ENCODE results near the gene CEP20.
"Not testable (repeated sequence)": the region's sequence is repeated elsewhere in the genome, so short reads cannot be mapped to it uniquely, and the experiment has no call there.

The CEP20 gene

GRCh38 chr16:15843635-15844279, 44.6 kb downstream of the CEP20 start:
- Mint-ChIP-seq H3K36me3 (no peaks in the 10 kb centered on the region), H3K27ac (no peak overlapping the region)
- no peak for ATAC-seq (ENCODE audit: low read depth)

GRCh38 chr16:15839204-15839603, 49.2 kb downstream of the CEP20 start:
- not testable (repeated sequence) for H3K27ac Mint-ChIP-seq; ATAC-seq (ENCODE audit: low read depth); H3K27me3 Mint-ChIP-seq; H3K9me3 Mint-ChIP-seq; H3K4me1 Mint-ChIP-seq; H3K36me3 Mint-ChIP-seq; H3K4me3 Mint-ChIP-seq; DNase-seq (ENCODE audit: low spot score in 2 of 2)

More at GRCh38 chr16:15843635-15844279, 44.6 kb downstream of the CEP20 start:
- Mint-ChIP-seq H3K4me1 (no peaks in the 10 kb centered on the region), H3K4me3 (no peak overlapping the region), H3K27me3 (peaks cover 3% of the 10 kb centered on the region), H3K9me3 (no peaks in the 10 kb centered on the region)
- DNase-seq (ENCODE audit: low spot score in 2 of 2) = no peak

- Mint-ChIP-seq H3K27ac (no peak overlapping the region), H3K9me3 (no peaks in the 10 kb centered on the region)
- ATAC-seq (ENCODE audit: low read depth) = no peak
Observed at GRCh38 chr16:15837761-15838160, 50.6 kb downstream of the CEP20 start.

GRCh38 chr16:15836965-15837611, 51.3 kb downstream of the CEP20 start:
- ATAC-seq (ENCODE audit: low read depth) (no peak), DNase-seq (ENCODE audit: low spot score in 2 of 2) (no peak)
- no peaks in the 10 kb centered on the region for H3K4me1 Mint-ChIP-seq
- no peak overlapping the region for H3K27ac Mint-ChIP-seq
- peaks cover 3% of the 10 kb centered on the region for H3K27me3 Mint-ChIP-seq
- no peak overlapping the region for H3K4me3 Mint-ChIP-seq
- no peaks in the 10 kb centered on the region for H3K9me3 Mint-ChIP-seq
- H3K36me3 Mint-ChIP-seq = no peaks in the 10 kb centered on the region

More at GRCh38 chr16:15837761-15838160, 50.6 kb downstream of the CEP20 start:
- no peak for DNase-seq (ENCODE audit: low spot score in 2 of 2)
- Mint-ChIP-seq H3K4me3 (no peak overlapping the region), H3K4me1 (no peaks in the 10 kb centered on the region), H3K27me3 (peaks cover 3% of the 10 kb centered on the region), H3K36me3 (no peaks in the 10 kb centered on the region)

GRCh38 chr16:15836074-15836473, 52.3 kb downstream of the CEP20 start:
- H3K36me3 Mint-ChIP-seq = no peaks in the 10 kb centered on the region
- peaks cover 7% of the 10 kb centered on the region for H3K4me1 Mint-ChIP-seq
- no peak overlapping the region for H3K27ac Mint-ChIP-seq
- H3K4me3 Mint-ChIP-seq = no peak overlapping the region
- H3K27me3 Mint-ChIP-seq = peaks cover 3% of the 10 kb centered on the region
- no peak for DNase-seq (ENCODE audit: low spot score in 2 of 2)
- no peak for ATAC-seq (ENCODE audit: low read depth)
- no peaks in the 10 kb centered on the region for H3K9me3 Mint-ChIP-seq

GRCh38 chr16:15835136-15835878, 53.1 kb downstream of the CEP20 start:
- peaks cover 3% of the 10 kb centered on the region for H3K27me3 Mint-ChIP-seq
- no peak for DNase-seq (ENCODE audit: low spot score in 2 of 2)
- no peak for ATAC-seq (ENCODE audit: low read depth)
- no peaks in the 10 kb centered on the region for H3K9me3 Mint-ChIP-seq
- no peak overlapping the region for H3K4me3 Mint-ChIP-seq
- peaks cover 7% of the 10 kb centered on the region for H3K4me1 Mint-ChIP-seq
- no peak overlapping the region for H3K27ac Mint-ChIP-seq
- H3K36me3 Mint-ChIP-seq = no peaks in the 10 kb centered on the region

- Mint-ChIP-seq H3K27me3 (peaks cover 2% of the 10 kb centered on the region), H3K9me3 (no peaks in the 10 kb centered on the region), H3K36me3 (no peaks in the 10 kb centered on the region), H3K4me3 (no peak overlapping the region), H3K4me1 (peaks cover 7% of the 10 kb centered on the region), H3K27ac (no peak overlapping the region)
- ATAC-seq (ENCODE audit: low read depth) = no peak
- no peak for DNase-seq (ENCODE audit: low spot score in 2 of 2)
Observed at GRCh38 chr16:15834502-15834901, 53.9 kb downstream of the CEP20 start.

- H3K27ac Mint-ChIP-seq = no peak overlapping the region
- peaks cover 2% of the 10 kb centered on the region for H3K27me3 Mint-ChIP-seq
- ATAC-seq (ENCODE audit: low read depth) = no peak
- H3K4me3 Mint-ChIP-seq = no peak overlapping the region
- H3K36me3 Mint-ChIP-seq = no peaks in the 10 kb centered on the region
- H3K9me3 Mint-ChIP-seq = no peaks in the 10 kb centered on the region
- H3K4me1 Mint-ChIP-seq = peaks cover 7% of the 10 kb centered on the region
- no peak for DNase-seq (ENCODE audit: low spot score in 2 of 2)
Observed at GRCh38 chr16:15833541-15833940, 54.9 kb downstream of the CEP20 start.

- Mint-ChIP-seq H3K4me3 (no peak overlapping the region), H3K36me3 (no peaks in the 10 kb centered on the region), H3K9me3 (no peaks in the 10 kb centered on the region), H3K27ac (no peak overlapping the region), H3K27me3 (no peaks in the 10 kb centered on the region), H3K4me1 (peaks cover 7% of the 10 kb centered on the region)
- DNase-seq (ENCODE audit: low spot score in 2 of 2) (no peak), ATAC-seq (ENCODE audit: low read depth) (no peak)
Observed at GRCh38 chr16:15832241-15832640, 56.2 kb downstream of the CEP20 start.

GRCh38 chr16:15830832-15831451, 57.5 kb downstream of the CEP20 start:
- no peaks in the 10 kb centered on the region for H3K27me3 Mint-ChIP-seq
- H3K27ac Mint-ChIP-seq = no peak overlapping the region
- ATAC-seq (ENCODE audit: low read depth) = peak; percentile 60
- H3K9me3 Mint-ChIP-seq = no peaks in the 10 kb centered on the region
- H3K4me1 Mint-ChIP-seq = peaks cover 7% of the 10 kb centered on the region
- no peak for DNase-seq (ENCODE audit: low spot score in 2 of 2)
- H3K36me3 Mint-ChIP-seq = no peaks in the 10 kb centered on the region
- no peak overlapping the region for H3K4me3 Mint-ChIP-seq

- DNase-seq (ENCODE audit: low spot score in 2 of 2) = no peak
- H3K27ac Mint-ChIP-seq = no peak overlapping the region
Observed at GRCh38 chr16:15829460-15829859, 58.9 kb downstream of the CEP20 start.

GRCh38 chr16:15827709-15828343, 60.6 kb downstream of the CEP20 start:
- H3K4me1 Mint-ChIP-seq = peaks cover 7% of the 10 kb centered on the region
- no peak for DNase-seq (ENCODE audit: low spot score in 2 of 2)
- H3K27ac Mint-ChIP-seq = no peak overlapping the region
- H3K4me3 Mint-ChIP-seq = no peak overlapping the region
- no peak for ATAC-seq (ENCODE audit: low read depth)
- H3K9me3 Mint-ChIP-seq = no peaks in the 10 kb centered on the region
- H3K36me3 Mint-ChIP-seq = no peaks in the 10 kb centered on the region
- H3K27me3 Mint-ChIP-seq = peaks cover 6% of the 10 kb centered on the region

More at GRCh38 chr16:15829460-15829859, 58.9 kb downstream of the CEP20 start:
- ATAC-seq (ENCODE audit: low read depth) = no peak
- H3K4me3 Mint-ChIP-seq = no peak overlapping the region
- H3K36me3 Mint-ChIP-seq = no peaks in the 10 kb centered on the region
- no peaks in the 10 kb centered on the region for H3K9me3 Mint-ChIP-seq
- H3K4me1 Mint-ChIP-seq = peaks cover 7% of the 10 kb centered on the region
- peaks cover 2% of the 10 kb centered on the region for H3K27me3 Mint-ChIP-seq

- Mint-ChIP-seq H3K9me3 (no peaks in the 10 kb centered on the region), H3K4me3 (no peak overlapping the region), H3K4me1 (peaks cover 7% of the 10 kb centered on the region), H3K27me3 (peaks cover 6% of the 10 kb centered on the region), H3K36me3 (no peaks in the 10 kb centered on the region), H3K27ac (no peak overlapping the region)
- ATAC-seq (ENCODE audit: low read depth) (no peak), DNase-seq (ENCODE audit: low spot score in 2 of 2) (no peak)
Observed at GRCh38 chr16:15827299-15827698, 61.1 kb downstream of the CEP20 start.

Data from memory B cell (primary cell).